T-helper 2 cell (primary cell): ENCODE measurements around the gene ENGASE.
"Not testable (repeated sequence)": the region's sequence is repeated elsewhere in the genome, so short reads cannot be mapped to it uniquely, and the experiment has no call there.

ENCODE experiments used
- DNase-seq, 5 experiments: peaks; one replicate each; pipeline versions ENCODE4 v3.0.0 to v3.0.0-alpha.2; 2012 to 2022
- total RNA-seq, 2 donors: gene quantifications; one replicate each; lab custom pipeline; 2026; lab: John Stamatoyannopoulos, UW

ENGASE gene, protein sequence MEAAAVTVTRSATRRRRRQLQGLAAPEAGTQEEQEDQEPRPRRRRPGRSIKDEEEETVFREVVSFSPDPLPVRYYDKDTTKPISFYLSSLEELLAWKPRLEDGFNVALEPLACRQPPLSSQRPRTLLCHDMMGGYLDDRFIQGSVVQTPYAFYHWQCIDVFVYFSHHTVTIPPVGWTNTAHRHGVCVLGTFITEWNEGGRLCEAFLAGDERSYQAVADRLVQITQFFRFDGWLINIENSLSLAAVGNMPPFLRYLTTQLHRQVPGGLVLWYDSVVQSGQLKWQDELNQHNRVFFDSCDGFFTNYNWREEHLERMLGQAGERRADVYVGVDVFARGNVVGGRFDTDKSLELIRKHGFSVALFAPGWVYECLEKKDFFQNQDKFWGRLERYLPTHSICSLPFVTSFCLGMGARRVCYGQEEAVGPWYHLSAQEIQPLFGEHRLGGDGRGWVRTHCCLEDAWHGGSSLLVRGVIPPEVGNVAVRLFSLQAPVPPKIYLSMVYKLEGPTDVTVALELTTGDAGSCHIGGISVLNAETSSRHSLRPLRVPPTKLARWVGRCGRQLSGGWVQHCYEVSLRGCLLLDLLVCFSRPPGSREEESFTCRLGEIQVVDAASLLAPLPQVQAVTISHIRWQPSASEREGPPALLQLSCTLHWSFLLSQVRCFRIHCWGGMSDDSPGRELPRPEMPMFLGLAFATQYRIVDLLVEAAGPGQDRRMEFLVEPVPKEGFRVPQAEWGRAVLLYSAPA
- total RNA-seq: 75.4 to 102 reads per million in 2 donors

DNA sequence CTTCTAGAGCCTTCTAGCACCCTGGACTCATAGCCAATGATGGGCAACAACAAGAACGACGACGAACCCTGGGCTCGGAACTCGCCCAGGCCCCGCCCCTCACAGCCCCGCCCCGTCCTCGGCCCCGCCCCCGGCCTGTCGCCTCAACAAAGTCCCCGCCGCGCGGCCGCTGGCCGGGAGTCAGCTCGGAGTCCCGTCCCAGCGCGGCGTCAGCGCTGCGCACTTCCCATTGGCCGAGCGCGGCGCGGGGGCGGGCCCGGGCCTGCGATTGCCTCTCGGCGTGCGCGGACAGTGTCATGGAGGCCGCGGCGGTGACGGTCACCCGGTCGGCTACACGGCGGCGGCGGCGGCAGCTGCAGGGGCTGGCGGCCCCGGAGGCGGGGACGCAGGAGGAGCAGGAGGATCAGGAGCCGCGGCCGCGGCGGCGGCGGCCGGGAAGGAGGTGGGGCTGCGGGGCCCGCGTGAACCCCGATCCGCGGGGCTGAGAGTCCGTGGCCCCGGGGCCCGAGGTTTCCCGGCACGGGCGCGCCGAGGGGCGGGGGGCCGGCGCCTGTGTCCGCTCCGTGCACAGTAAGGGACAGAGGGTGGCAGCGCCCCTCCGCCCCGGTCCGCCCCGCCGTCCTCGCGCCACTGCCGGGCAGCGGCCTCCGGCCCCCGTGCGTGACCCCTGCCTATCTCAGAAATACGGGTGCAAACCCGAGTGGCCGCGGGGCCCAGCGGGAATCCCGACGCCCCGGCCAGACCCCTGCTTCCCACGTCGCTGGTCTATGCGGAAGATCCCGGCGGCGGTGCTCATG is at the start of gene ENGASE:
Gene ENGASE, plus strand, starts transcription at position 176 of the 797 bp plus-strand sequence. Its CDS starts 121 bp downstream, at position 297.
- DNase-seq: peak; percentile 85 to 95 (median 87)

GRCh38 chr17:79024901-79025737 is 49.5 kb upstream of the ENGASE start:
- DNase-seq: no peak

GRCh38 chr17:79026376-79027273 is 48.0 kb upstream of the ENGASE start:
- no peak for DNase-seq

- DNase-seq: no peak
These were observed 47.2 kb upstream of the ENGASE start for GRCh38 chr17:79027274-79027924.

- no peak for DNase-seq
These were observed 46.6 kb upstream of the ENGASE start for GRCh38 chr17:79027925-79028491.

GRCh38 chr17:79028496-79029326 is 45.9 kb upstream of the ENGASE start:
- DNase-seq: no peak

DNA sequence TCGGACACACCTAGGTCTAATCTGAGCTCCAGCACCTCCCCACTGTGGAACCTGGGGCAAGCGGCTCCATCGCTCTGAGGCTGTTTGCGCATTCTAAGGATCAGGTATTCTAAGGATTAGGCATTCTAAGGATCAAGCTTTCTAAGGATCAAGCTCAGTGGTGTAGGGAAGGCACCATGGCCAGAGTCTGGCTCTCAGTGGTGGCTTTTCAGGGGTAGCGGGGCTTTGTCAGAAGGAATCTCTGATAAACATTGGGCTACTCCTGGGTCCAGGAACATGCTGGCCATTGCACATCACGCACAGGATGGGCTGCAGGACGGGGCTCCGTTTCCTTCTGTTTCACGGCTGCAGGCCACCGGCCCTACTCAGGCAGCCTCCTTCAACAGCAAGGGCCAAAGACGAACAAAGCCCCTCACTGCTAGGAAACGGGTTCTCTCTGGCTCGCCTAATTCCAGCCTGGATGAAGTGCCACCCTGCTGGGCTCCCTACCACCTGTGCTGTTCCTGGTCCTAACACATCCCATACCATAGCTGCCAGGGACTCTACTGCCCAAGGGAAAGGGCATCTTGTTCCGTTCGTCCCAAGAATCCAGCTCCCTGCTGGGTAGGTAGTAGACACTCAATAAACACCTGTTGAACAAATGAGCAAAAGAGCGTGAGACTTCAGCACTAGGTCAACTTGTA is 45.2 kb upstream of the ENGASE start:
- no peak for DNase-seq

DNA sequence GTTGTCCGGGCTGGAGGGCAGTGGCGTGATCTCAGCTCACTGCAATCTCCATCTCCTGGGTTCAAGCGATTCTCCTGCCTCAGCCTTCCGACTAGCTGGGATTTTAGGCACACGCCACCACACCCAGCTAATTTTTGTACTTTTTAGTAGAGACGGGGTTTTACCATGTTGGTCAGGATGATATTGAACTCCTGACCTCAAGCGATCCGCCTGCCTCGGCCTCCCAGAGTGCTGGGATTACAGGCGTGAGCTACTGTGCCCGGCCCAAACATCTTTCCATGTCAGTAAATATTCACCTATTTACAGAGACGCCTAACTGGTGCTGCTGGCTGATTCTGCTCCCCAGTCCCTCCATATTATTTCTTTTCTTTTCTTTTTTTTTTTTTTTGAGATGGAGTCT is 44.0 kb upstream of the ENGASE start:
- not testable (repeated sequence) for DNase-seq

DNA sequence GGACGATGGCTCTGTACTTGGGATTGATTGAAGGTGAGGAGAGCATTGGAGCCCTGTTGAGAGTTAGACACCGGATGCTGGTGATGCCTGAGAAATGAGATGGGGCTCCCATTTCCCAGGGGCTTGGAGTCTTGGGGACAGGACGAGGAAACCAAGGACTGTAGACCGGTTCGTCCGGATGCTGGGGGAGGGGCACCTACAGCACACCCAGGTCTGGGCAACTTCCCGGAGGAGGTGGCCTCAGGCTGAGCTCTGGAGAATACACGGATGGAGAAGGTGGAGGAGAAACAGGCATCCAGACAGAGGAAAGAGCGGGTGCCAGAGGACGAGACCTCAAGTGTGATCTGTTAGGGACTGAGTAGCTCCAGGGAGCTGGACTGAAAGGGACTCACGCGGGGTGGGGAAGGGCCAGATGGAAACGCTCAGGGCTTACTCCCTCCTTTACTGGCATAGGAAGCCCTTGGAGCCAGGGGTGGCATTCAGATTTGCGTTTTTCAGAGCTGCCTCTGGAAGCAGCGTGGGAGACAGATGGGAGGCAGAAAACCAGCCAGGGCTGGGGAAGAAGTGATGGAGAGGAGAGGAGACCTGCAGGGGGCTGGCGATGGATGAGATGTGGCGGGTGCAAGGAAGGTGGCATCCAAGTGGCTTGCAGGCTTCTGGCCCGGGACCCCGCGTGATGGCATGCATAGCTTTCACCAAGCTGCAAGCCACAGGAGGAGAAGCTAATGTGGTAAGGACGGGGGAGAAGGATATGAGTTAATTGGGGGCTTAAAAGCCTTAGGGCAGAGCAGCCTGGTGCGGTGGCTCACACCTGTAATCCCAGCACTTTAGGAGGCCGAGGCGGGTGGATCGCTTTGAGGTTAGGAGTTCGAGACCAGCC is 42.4 kb upstream of the ENGASE start:
- no peak for DNase-seq

DNA sequence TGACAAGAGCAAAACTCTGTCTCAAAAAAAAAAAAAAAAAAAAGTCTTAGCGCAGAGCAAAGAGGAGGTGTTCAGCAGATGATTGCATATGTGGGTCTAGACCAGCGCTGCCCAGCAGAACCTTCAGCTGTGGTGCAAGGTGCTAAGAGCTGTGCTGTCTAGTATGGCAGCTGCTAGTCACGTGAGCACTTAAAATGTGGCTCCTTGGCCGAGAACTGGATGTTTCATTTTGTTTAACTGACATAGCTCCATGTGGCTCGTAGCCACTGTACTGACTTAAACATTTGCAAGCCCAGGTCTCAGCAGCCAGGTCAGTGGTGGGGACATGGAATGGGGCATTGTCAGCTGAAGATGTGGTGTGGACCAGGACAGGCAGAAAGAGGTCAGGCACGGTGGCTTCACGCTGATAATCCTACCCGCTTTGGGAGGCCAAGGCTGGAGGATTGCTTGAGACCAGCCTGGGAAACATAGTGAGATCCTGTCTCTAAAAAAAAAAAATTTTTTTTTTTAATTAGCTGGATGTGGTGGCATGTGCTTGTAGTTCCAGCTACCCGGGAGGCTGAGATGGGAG is 41.5 kb upstream of the ENGASE start:
- no peak for DNase-seq

DNA sequence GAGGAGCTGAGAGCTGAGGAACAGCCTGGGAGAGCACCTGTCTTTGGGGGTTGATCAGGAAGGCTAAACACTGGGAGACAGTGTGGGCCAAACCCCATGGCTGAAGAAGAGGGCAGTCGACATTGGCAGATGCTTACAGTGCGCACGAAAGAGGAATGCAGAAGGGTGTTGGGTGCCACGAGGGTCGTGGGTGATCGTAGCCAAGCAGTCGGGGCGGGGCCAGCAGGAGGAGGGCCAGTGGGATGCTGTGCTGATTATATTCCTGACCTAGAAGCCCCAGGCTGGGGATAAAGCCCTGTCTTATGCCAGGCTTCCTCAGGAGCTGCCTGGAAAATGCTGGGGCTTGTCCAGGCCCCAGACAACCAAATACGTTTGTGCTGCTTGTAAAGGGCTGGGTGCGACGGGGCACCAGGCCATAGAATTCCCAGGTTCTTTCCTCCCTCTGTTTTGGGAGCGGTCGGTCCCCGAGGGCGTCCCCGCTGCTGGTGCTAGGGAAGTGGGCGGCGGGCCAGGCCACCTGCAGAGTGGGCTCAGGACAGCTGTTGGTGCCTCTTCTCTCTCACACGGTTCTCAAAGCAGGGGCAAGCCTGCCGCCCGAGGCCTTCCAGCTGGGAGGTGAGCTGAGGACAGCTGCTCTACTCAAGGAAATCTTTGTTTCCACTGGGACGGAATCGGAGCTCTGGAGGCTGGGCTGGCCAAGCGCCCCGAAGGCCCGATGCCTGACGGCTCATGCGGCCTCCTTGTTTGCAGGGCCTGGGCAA is 40.7 kb upstream of the ENGASE start:
- DNase-seq: no peak

- DNase-seq: no peak
These were observed 39.6 kb upstream of the ENGASE start for GRCh38 chr17:79034931-79035485.

DNA sequence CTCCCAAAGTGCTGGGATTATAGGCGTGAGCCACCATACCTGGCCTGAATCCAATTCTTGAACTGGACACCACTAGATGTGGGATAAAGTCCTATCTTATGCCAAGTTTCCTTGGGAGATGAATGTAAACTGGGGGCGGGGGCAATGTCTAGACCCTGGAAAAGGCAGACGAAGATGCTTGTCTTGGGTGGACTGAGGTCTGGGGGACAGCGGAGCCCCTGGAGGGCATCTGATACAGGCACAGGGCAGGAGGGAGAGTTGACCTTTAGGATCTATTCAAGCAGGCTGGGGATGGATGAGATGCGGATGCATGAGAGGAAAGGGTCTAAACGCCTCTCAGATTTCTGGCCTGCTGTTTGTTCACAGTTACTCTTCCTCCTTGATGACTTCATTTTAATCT is 38.9 kb upstream of the ENGASE start:
- no peak for DNase-seq

GRCh38 chr17:79036181-79036580 is 38.4 kb upstream of the ENGASE start:
- DNase-seq: no peak

GRCh38 chr17:79036596-79036995 is 38.0 kb upstream of the ENGASE start:
- DNase-seq: no peak

DNA sequence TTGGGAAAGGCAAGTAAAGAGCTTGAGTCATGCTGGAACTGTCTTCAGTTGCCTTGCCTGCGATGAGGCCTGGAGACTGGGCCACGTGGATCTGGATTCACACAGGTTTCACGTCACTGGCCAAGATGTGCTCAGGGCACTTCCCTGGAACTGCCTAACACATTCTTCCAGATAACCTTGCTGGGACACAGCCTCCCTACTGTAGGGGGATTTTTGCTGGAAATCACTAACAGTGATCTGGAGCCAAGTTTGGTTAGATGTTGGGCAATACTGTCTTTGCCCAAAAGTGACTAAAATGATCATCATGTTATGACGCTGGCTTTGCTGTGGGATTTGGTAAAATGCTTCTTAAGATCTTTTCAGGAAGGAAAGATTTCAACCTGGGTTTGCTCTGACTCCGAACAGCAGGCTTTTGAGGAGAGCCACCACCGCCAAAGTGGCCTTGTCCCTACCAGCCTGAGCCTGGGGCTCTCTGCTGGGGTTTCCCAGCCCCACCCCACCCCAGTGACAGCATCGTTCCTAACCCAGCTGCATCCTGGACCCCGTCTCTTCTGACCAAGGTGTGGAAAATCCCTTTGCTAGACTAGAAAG is 36.0 kb upstream of the ENGASE start:
- DNase-seq: no peak
